IMR-90 (cell line): ENCODE data around the gene ZC3H8. TPM values are rescaled to one million over a fixed set of nuclear protein-coding genes. Genes with fewer than 3 reads are reported as not detected.

ENCODE experiments used
- ATAC-seq: fragments of 200-7000 bp; cut with Tn5 transposase; 2 replicates; pipeline ENCODE4 v1.9.1; 2020; ENCODE audit warnings: low read depth, mild to moderate bottlenecking, moderate library complexity
- BruUV-seq: library from RNA; stranded (reverse); fragments of 400-500 nt; replicated peaks from 2 replicates; lab custom pipeline; 2021; lab: Mats Ljungman, UMichigan
- CTCF ChIA-PET: fragments of 300-600 bp; formaldehyde crosslinking; extraction: SDS; loops from one replicate; lab custom pipeline; 2021; ENCODE audit warnings: antibody characterized with exemption; lab: Yijun Ruan, JAX
- POLR2A ChIA-PET: fragments of 300-600 bp; sonication (Branson Sonifier 250); formaldehyde crosslinking; loops from one replicate; lab custom pipeline; 2022; ENCODE audit warnings: antibody characterized with exemption; ENCODE audit not compliant: unreplicated experiment; lab: Charles Lee
- DNase-seq: peaks from one replicate; pipeline ENCODE4 v3.0.0; 2013
- H2AFZ ChIP-seq: replicated peaks from 2 replicates; pipeline ENCODE3; 2013; ENCODE audit warnings: low read length, mild to moderate bottlenecking; ENCODE audit not compliant: poor library complexity
- H2AK5ac ChIP-seq: 2 replicates; pipeline ENCODE4 v1.6.1; 2013; ENCODE audit warnings: low read depth, low read length, inconsistent platforms
- H2AK9ac ChIP-seq: replicated peaks from 2 replicates; pipeline ENCODE3; 2013; ENCODE audit warnings: mild to moderate bottlenecking, low read depth, low read length, moderate library complexity; ENCODE audit not compliant: poor library complexity
- H2BK120ac ChIP-seq: 2 replicates; pipeline ENCODE4 v1.6.1; 2013; ENCODE audit warnings: low read depth, low read length, inconsistent platforms
- H2BK15ac ChIP-seq: 3 replicates; pipeline ENCODE4 v1.6.1; 2013; ENCODE audit warnings: low read depth, low read length, inconsistent platforms
- H2BK20ac ChIP-seq: 2 replicates; pipeline ENCODE4 v1.6.1; 2013; ENCODE audit warnings: low read depth, mild to moderate bottlenecking, inconsistent platforms, low read length, moderate library complexity
- H2BK5ac ChIP-seq: 2 replicates; pipeline ENCODE4 v1.6.1; 2013; ENCODE audit warnings: mild to moderate bottlenecking, low read depth, low read length, inconsistent platforms; ENCODE audit not compliant: poor library complexity, severe bottlenecking
- H3K14ac ChIP-seq: replicated peaks from 2 replicates; pipeline ENCODE4 v1.6.1; 2013; ENCODE audit warnings: low read depth, low read length, inconsistent platforms
- H3K18ac ChIP-seq: 2 replicates; pipeline ENCODE4 v1.6.1; 2013; ENCODE audit warnings: low read depth, low read length, control low read depth
- H3K23ac ChIP-seq: 2 replicates; pipeline ENCODE4 v1.6.1; 2013; ENCODE audit warnings: low read depth, low read length, inconsistent platforms
- H3K27ac ChIP-seq: 2 replicates; pipeline ENCODE4 v1.5.1; 2013; ENCODE audit warnings: mild to moderate bottlenecking, control low read depth, low read length; ENCODE audit not compliant: insufficient read depth
- H3K27me3 ChIP-seq: 2 replicates; pipeline ENCODE4 v1.6.1; 2013; ENCODE audit warnings: low read length; ENCODE audit not compliant: control insufficient read depth, insufficient read depth
- H3K36me3 ChIP-seq: 2 replicates; pipeline ENCODE4 v1.6.1; 2013; ENCODE audit warnings: low read length, mixed read lengths; ENCODE audit not compliant: control insufficient read depth, insufficient read depth
- H3K4ac ChIP-seq: 2 replicates; pipeline ENCODE4 v1.6.1; 2013; ENCODE audit warnings: low read depth, low read length, inconsistent platforms
- H3K4me1 ChIP-seq: 2 replicates; pipeline ENCODE4 v1.6.1; 2013; ENCODE audit warnings: low read length, mixed read lengths; ENCODE audit not compliant: control insufficient read depth, insufficient read depth
- H3K4me2 ChIP-seq: 2 replicates; pipeline ENCODE4 v1.6.1; 2013; ENCODE audit warnings: low read depth, mild to moderate bottlenecking, control low read depth, low read length, moderate library complexity
- H3K4me3 ChIP-seq: 2 replicates; pipeline ENCODE4 v1.5.1; 2013; ENCODE audit warnings: low read depth, mild to moderate bottlenecking, control low read depth, low read length, moderate library complexity; ENCODE audit not compliant: insufficient read depth
- H3K56ac ChIP-seq: 2 replicates; pipeline ENCODE4 v1.6.1; 2013; ENCODE audit warnings: low read length, inconsistent platforms; ENCODE audit not compliant: insufficient read depth; ENCODE audit errors: extremely low read depth
- H3K79me1 ChIP-seq, 2 experiments: 2 replicates each; pipeline ENCODE4 v1.6.1; 2013; ENCODE audit warnings: low read length in 2 of 2, inconsistent platforms in 1 of 2, low read depth in 1 of 2
- H3K9ac ChIP-seq: 2 replicates; pipeline ENCODE4 v1.6.1; 2013; ENCODE audit warnings: low read depth, low read length, control low read depth
- H3K9me1 ChIP-seq: 2 replicates; pipeline ENCODE4 v1.6.1; 2013; ENCODE audit warnings: low read length, inconsistent platforms; ENCODE audit not compliant: insufficient read depth
- H3K9me3 ChIP-seq: 2 replicates; pipeline ENCODE4 v1.6.1; 2013; ENCODE audit warnings: low read length; ENCODE audit not compliant: control insufficient read depth, insufficient read depth
- H4K20me1 ChIP-seq: 2 replicates; pipeline ENCODE4 v1.6.1; 2013; ENCODE audit warnings: low read length, inconsistent platforms; ENCODE audit not compliant: insufficient read depth
- H4K5ac ChIP-seq: 2 replicates; pipeline ENCODE4 v1.6.1; 2013; ENCODE audit warnings: mild to moderate bottlenecking, low read depth, low read length, control low read depth
- H4K8ac ChIP-seq, 2 experiments: 2 replicates each; pipeline ENCODE4 v1.6.1; 2013; ENCODE audit warnings: low read depth in 2 of 2, low read length in 2 of 2, control low read depth in 1 of 2, inconsistent platforms in 1 of 2
- H4K91ac ChIP-seq: 2 replicates; pipeline ENCODE4 v1.6.1; 2013; ENCODE audit warnings: low read depth, low read length, inconsistent platforms; ENCODE audit not compliant: insufficient read depth
- CEBPB ChIP-seq: IDR thresholded peaks from 2 replicates; pipeline ENCODE4 v1.6.1; 2012; ENCODE audit warnings: low read depth, low read length, improper control_type of control experiment
- FOS ChIP-seq: fragments of 150-350 bp; IDR thresholded peaks from 2 replicates; pipeline ENCODE4 v1.6.1; 2016; ENCODE audit warnings: low read depth, low read length
- MAFK ChIP-seq: IDR thresholded peaks from 2 replicates; pipeline ENCODE4 v1.6.1; 2012; ENCODE audit warnings: low read depth, low read length, improper control_type of control experiment
- MAZ ChIP-seq: IDR thresholded peaks from 2 replicates; pipeline ENCODE4 v1.6.1; 2012; ENCODE audit warnings: low read depth, mild to moderate bottlenecking, low read length, improper control_type of control experiment, moderate library complexity, borderline replicate concordance
- MXI1 ChIP-seq: IDR thresholded peaks from 2 replicates; pipeline ENCODE4 v1.6.1; 2012; ENCODE audit warnings: low read depth, mild to moderate bottlenecking, low read length, moderate library complexity, borderline replicate concordance
- NFE2L2 ChIP-seq: fragments of 150-350 bp; IDR thresholded peaks from 2 replicates; pipeline ENCODE4 v1.6.1; 2016; ENCODE audit warnings: low read depth, mild to moderate bottlenecking, low read length
- POLR2A ChIP-seq: IDR thresholded peaks from 2 replicates; pipeline ENCODE4 v1.6.1; 2012; ENCODE audit warnings: mild to moderate bottlenecking, low read depth, low read length
- RAD21 ChIP-seq: IDR thresholded peaks from 2 replicates; pipeline ENCODE4 v1.6.1; 2012; ENCODE audit warnings: low read length, improper control_type of control experiment
- RCOR1 ChIP-seq: IDR thresholded peaks from 2 replicates; pipeline ENCODE4 v1.6.1; 2012; ENCODE audit warnings: mild to moderate bottlenecking, low read length, improper control_type of control experiment; ENCODE audit not compliant: insufficient replicate concordance
- SMC3 ChIP-seq: fragments of 150-350 bp; IDR thresholded peaks from 2 replicates; pipeline ENCODE4 v1.6.1; 2016; ENCODE audit warnings: low read depth, mild to moderate bottlenecking, antibody characterized with exemption, low read length, moderate library complexity
- USF2 ChIP-seq: fragments of 150-350 bp; IDR thresholded peaks from 2 replicates; pipeline ENCODE4 v1.6.1; 2017; ENCODE audit warnings: mild to moderate bottlenecking, antibody characterized with exemption, low read length, low read depth
- whole genome bisulfite sequencing, 2 experiments: methylation state at CpG; one replicate each; pipeline versions ENCODE4 v1.1.5 to v1.1.7; 2013; ENCODE audit warnings: missing lambda C conversion rate in 2 of 2; ENCODE audit not compliant: insufficient read length in 1 of 2; ENCODE audit errors: extremely low coverage in 2 of 2; 5-methylcytosine and 5-hydroxymethylcytosine counted together
- dilution Hi-C: fragments of 300-500 bp; cut with HindIII; formaldehyde crosslinking; loops from one replicate; pipeline ENCODE4 v1.14.3; 2018; ENCODE audit warnings: low sequenced_read_pairs; ENCODE audit not compliant: unreplicated experiment
- in situ Hi-C: fragments of 300-500 bp; cut with MboI; formaldehyde crosslinking; loops from 3 replicates; pipeline ENCODE4 v1.14.3; 2019; ENCODE audit warnings: low sequenced_read_pairs, inconsistent platforms, mixed read lengths
- intact Hi-C: fragments of 100-400 bp; cut with micrococcal nuclease; formaldehyde crosslinking; loops from 2 replicates; pipeline ENCODE4 v1.10.0; 2022
- polyA plus RNA-seq, 3 experiments: library from polyadenylated mRNA; depleted of rRNA; stranded (reverse); fragments of >200 nt; gene quantifications; 2 replicates each; pipeline ENCODE4 v1.2.3, GENCODE V29; 2012; ENCODE audit warnings: low replicate concordance in 1 of 3
- total RNA-seq: library from RNA; depleted of rRNA; stranded (reverse); fragments of >200 nt; gene quantifications from 2 replicates; pipeline ENCODE4 v1.2.3, GENCODE V29; 2012
- TF ChIP-seq, protein P1 (sequence below): conservative IDR thresholded peaks from 2 replicates; pipeline ENCODE4 v1.5.1; 2012; ENCODE audit warnings: mild to moderate bottlenecking, low read depth, low read length, improper control_type of control experiment

The ZC3H8 gene
- total and polyA plus RNA-seq, 2 of the 4 experiments (the other 2 are of a cell fraction) = 0.18 to 1.6 TPM

DNA sequence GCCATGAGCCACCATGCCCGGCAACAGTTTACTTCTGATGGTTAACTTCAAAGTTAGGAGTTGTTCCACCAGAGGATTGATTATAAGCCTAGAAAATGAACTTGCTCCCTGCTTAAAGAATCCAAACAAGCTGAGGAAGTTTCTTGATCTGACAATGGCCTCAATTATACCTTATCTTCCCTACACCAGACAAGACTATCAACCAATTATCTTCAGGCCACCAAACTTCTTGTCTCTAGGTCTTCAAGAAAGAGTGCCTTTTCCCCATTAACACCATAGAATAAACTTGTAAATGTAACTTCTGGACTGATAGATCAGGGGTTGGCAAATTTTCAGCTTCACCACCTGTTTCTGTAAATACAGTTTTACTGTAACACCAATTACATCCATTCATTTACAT lies 15.0 kb downstream of the ZC3H8 start:
- in situ Hi-C loops = no loop called here
- POLR2A ChIA-PET = no interaction called here
- BruUV-seq = no TSS peak

More for the DNA sequence above, 15.0 kb downstream of the ZC3H8 start:
- no peak overlapping the region for H4K8ac ChIP-seq
- H2BK120ac ChIP-seq = no peak overlapping the region
- dilution Hi-C loops = no loop called here
- no peak overlapping the region for H4K91ac ChIP-seq
- no peak overlapping the region for H2BK15ac ChIP-seq
- H3K4me2 ChIP-seq = no peak overlapping the region
- DNase-seq (no peak), ATAC-seq (no peak)
- H3K4me3 ChIP-seq = no peak overlapping the region
- H3K36me3 ChIP-seq = peaks cover 2% of the 10 kb centered on the region; the same call in 1 of the 2 replicates
- H3K18ac ChIP-seq = no peak overlapping the region
- no peak overlapping the region for H2AFZ ChIP-seq
- no peak overlapping the region for H3K9ac ChIP-seq
- no peak overlapping the region for H3K14ac ChIP-seq
- WGBS, 2 experiments = no CpG with 5 or more reads among the region's 1 CpG
- no peak overlapping the region for H2BK5ac ChIP-seq
- TF ChIP-seq MAZ (no peak), FOS (no peak), RAD21 (no peak), MAFK (no peak), NFE2L2 (no peak), CEBPB (no peak), RCOR1 (no peak), USF2 (no peak), POLR2A (no peak), MXI1 (no peak), SMC3 (no peak)
- TF ChIP-seq, protein P1, sequence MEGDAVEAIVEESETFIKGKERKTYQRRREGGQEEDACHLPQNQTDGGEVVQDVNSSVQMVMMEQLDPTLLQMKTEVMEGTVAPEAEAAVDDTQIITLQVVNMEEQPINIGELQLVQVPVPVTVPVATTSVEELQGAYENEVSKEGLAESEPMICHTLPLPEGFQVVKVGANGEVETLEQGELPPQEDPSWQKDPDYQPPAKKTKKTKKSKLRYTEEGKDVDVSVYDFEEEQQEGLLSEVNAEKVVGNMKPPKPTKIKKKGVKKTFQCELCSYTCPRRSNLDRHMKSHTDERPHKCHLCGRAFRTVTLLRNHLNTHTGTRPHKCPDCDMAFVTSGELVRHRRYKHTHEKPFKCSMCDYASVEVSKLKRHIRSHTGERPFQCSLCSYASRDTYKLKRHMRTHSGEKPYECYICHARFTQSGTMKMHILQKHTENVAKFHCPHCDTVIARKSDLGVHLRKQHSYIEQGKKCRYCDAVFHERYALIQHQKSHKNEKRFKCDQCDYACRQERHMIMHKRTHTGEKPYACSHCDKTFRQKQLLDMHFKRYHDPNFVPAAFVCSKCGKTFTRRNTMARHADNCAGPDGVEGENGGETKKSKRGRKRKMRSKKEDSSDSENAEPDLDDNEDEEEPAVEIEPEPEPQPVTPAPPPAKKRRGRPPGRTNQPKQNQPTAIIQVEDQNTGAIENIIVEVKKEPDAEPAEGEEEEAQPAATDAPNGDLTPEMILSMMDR = no peak
- H3K27ac ChIP-seq = no peak overlapping the region
- no peaks in the 10 kb centered on the region for H3K27me3 ChIP-seq
- no peak overlapping the region for H2BK20ac ChIP-seq
- no peak overlapping the region for H2AK9ac ChIP-seq
- H4K20me1 ChIP-seq = no peaks in the 10 kb centered on the region
- intact Hi-C loops = loop anchor here (10.0 kb wide), 1 partner anchor 125 kb away; no protein-coding TSS in a partner anchor
- H3K4me1 ChIP-seq = no peaks in the 10 kb centered on the region
- H3K4ac ChIP-seq = no peak overlapping the region
- no peak overlapping the region for H3K23ac ChIP-seq
- no peaks in the 10 kb centered on the region for H3K9me1 ChIP-seq
- no peaks in the 10 kb centered on the region for H3K9me3 ChIP-seq
- H4K5ac ChIP-seq = no peak overlapping the region
- CTCF ChIA-PET = no interaction called here
- H2AK5ac ChIP-seq = no peak overlapping the region
- no peaks in the 10 kb centered on the region for H3K79me1 ChIP-seq
- H3K56ac ChIP-seq = no peak overlapping the region
